GM12878 (cell line): ENCODE results near the gene FARS2. TPM values are rescaled to one million over a fixed set of nuclear protein-coding genes. Genes with fewer than 3 reads are reported as not detected.
A peak's percentile ranks its signal among the peaks of the same experiment; 100 is the strongest.

Experiments used
- ATAC-seq: fragments of 200-7000 bp; cut with Tn5 transposase; 3 replicates; pipeline ENCODE4 v1.9.1; 2020; ENCODE audit warnings: mild to moderate bottlenecking, moderate library complexity
- BruUV-seq: library from RNA; stranded (reverse); fragments of 400-500 nt; replicated peaks from 2 replicates; lab custom pipeline; 2021; lab: Mats Ljungman, UMichigan
- CTCF ChIA-PET: fragments of 300-600 bp; sonication (Branson Sonifier 250); formaldehyde crosslinking; extraction: SDS; loops from one replicate; lab custom pipeline; 2021; ENCODE audit warnings: inconsistent platforms; lab: Yijun Ruan, JAX
- POLR2A ChIA-PET: fragments of 350-600 bp; formaldehyde crosslinking; extraction: SDS; loops from one replicate; lab custom pipeline; 2021; ENCODE audit warnings: inconsistent platforms; lab: Charles Lee
- RAD21 ChIA-PET: fragments of 300-600 bp; sonication (Branson Sonifier 250); formaldehyde crosslinking; loops from one replicate; lab custom pipeline; 2023; ENCODE audit warnings: antibody characterized with exemption; ENCODE audit not compliant: unreplicated experiment; lab: Charles Lee
- SMC1A ChIA-PET: fragments of 300-600 bp; sonication (Branson Sonifier 250); formaldehyde crosslinking; loops from one replicate; lab custom pipeline; 2023; ENCODE audit not compliant: unreplicated experiment, uncharacterized antibody; lab: Charles Lee
- DNase-seq: peaks from one replicate; pipeline ENCODE4 v3.0.0-alpha.2; 2011; ENCODE audit warnings: low read depth, low spot score
- FAIRE-seq: peaks from 3 replicates; lab custom pipeline; 2011; peaks lifted over from hg19 to GRCh38; lab: Jason Lieb, UNC
- H2AFZ ChIP-seq: 2 replicates; pipeline ENCODE4 v1.6.0; 2011; ENCODE audit warnings: low read depth, low read length, control low read depth; ENCODE audit not compliant: control insufficient read depth
- H3K27ac ChIP-seq: 2 replicates; pipeline ENCODE4 v1.5.1; 2011; ENCODE audit warnings: control low read depth; ENCODE audit not compliant: control insufficient read depth, insufficient read depth
- H3K27me3 ChIP-seq, 2 experiments: replicated peaks in 1 of 2; 2 replicates each; pipeline versions ENCODE4 v1.6.0 to v1.6.1; 2011; ENCODE audit warnings: low read length in 1 of 2; ENCODE audit not compliant: control insufficient read depth in 2 of 2, insufficient read depth in 2 of 2
- H3K36me3 ChIP-seq, 2 experiments: 2 replicates each; pipeline ENCODE4 v1.5.1; 2011; ENCODE audit warnings: low read length in 1 of 2; ENCODE audit not compliant: control insufficient read depth in 2 of 2, insufficient read depth in 2 of 2
- H3K4me1 ChIP-seq: 2 replicates; pipeline ENCODE4 v1.6.1; 2011; ENCODE audit warnings: mild to moderate bottlenecking, low read length, moderate library complexity, mixed read lengths; ENCODE audit not compliant: control insufficient read depth, insufficient read depth
- H3K4me2 ChIP-seq: 2 replicates; pipeline ENCODE4 v1.6.0; 2011; ENCODE audit warnings: control low read depth; ENCODE audit not compliant: control insufficient read depth, insufficient read depth
- H3K4me3 ChIP-seq: fragments of 200-600 bp; sonication (generic); 2 replicates; pipeline ENCODE4 v1.5.1; 2016
- H3K79me2 ChIP-seq: 2 replicates; pipeline ENCODE4 v1.6.0; 2011; ENCODE audit warnings: low read length; ENCODE audit not compliant: control insufficient read depth, insufficient read depth
- H3K9ac ChIP-seq: 2 replicates; pipeline ENCODE4 v1.8.0; 2011; ENCODE audit warnings: low read length, control low read depth, mixed read lengths; ENCODE audit not compliant: control insufficient read depth, insufficient read depth
- H3K9me3 ChIP-seq: replicated peaks from 3 replicates; pipeline ENCODE4 v1.5.1; 2011; ENCODE audit warnings: mild to moderate bottlenecking, low read length; ENCODE audit not compliant: control insufficient read depth, insufficient read depth
- H4K20me1 ChIP-seq: 2 replicates; pipeline ENCODE4 v1.6.0; 2011; ENCODE audit not compliant: control insufficient read depth, insufficient read depth
- BCL11A ChIP-seq: IDR thresholded peaks from 2 replicates; pipeline ENCODE4 v1.6.1; 2011; ENCODE audit warnings: low read depth, low read length
- BRCA1 ChIP-seq: IDR thresholded peaks from 2 replicates; pipeline ENCODE4 v1.6.1; 2011; ENCODE audit warnings: low read depth, low read length, improper control_type of control experiment
- CEBPB ChIP-seq, 2 experiments: fragments of 150-350 bp in 1 of 2; IDR thresholded peaks; 2 replicates each; pipeline ENCODE4 v1.6.1; 2012 to 2014; ENCODE audit warnings: low read depth in 2 of 2, low read length in 2 of 2, borderline replicate concordance in 1 of 2, inconsistent platforms in 1 of 2
- EGR1 ChIP-seq, 2 experiments: IDR thresholded peaks; 1 replicate in 1 of 2; 2 replicates in 1 of 2; pipeline ENCODE4 v1.6.1; 2011 to 2012; ENCODE audit warnings: low read depth in 2 of 2, low read length in 2 of 2, borderline replicate concordance in 1 of 2, mild to moderate bottlenecking in 1 of 2, moderate library complexity in 1 of 2
- ESRRA ChIP-seq: IDR thresholded peaks from 2 replicates; pipeline ENCODE4 v1.6.1; 2012; ENCODE audit warnings: mild to moderate bottlenecking, low read length, improper control_type of control experiment
- GATAD2B ChIP-seq: fragments of 450-650 bp; conservative IDR thresholded peaks from 2 replicates; pipeline ENCODE4 v1.6.1; 2017; ENCODE audit warnings: low read depth, mild to moderate bottlenecking, moderate library complexity
- IKZF2 ChIP-seq, 2 experiments: fragments of 450-650 bp; IDR thresholded peaks; 2 replicates each; pipeline ENCODE4 v1.6.1; 2017; ENCODE audit warnings: mild to moderate bottlenecking in 2 of 2, moderate library complexity in 2 of 2
- KAT2A ChIP-seq: conservative IDR thresholded peaks from 2 replicates; pipeline ENCODE4 v1.6.1; 2011; ENCODE audit warnings: low read depth, low read length; ENCODE audit not compliant: control insufficient read depth
- MTA3 ChIP-seq: IDR thresholded peaks from 2 replicates; pipeline ENCODE4 v1.6.1; 2012; ENCODE audit warnings: low read length, inconsistent platforms, borderline replicate concordance
- NR2C1 ChIP-seq: fragments of 450-650 bp; IDR thresholded peaks from 2 replicates; pipeline ENCODE4 v1.6.1; 2017; ENCODE audit warnings: antibody characterized with exemption, mild to moderate bottlenecking, moderate library complexity
- RCOR1 ChIP-seq: conservative IDR thresholded peaks from 2 replicates; pipeline ENCODE4 v1.6.1; 2012; ENCODE audit warnings: low read depth, low read length, improper control_type of control experiment
- SREBF2 ChIP-seq: IDR thresholded peaks from 2 replicates; pipeline ENCODE4 v1.6.1; 2012; ENCODE audit warnings: mild to moderate bottlenecking, low read length
- SUPT20H ChIP-seq: IDR thresholded peaks from 2 replicates; pipeline ENCODE4 v1.6.1; 2011; ENCODE audit warnings: low read depth, mild to moderate bottlenecking, low read length, moderate library complexity, borderline replicate concordance; ENCODE audit not compliant: control insufficient read depth
- SUZ12 ChIP-seq: fragments of 200-600 bp; sonication (generic); IDR thresholded peaks from one replicate; pipeline ENCODE4 v1.6.1; 2018; ENCODE audit warnings: antibody characterized with exemption, mild to moderate bottlenecking; ENCODE audit not compliant: unreplicated experiment
- WGBS: methylation state at CpG from one replicate; pipeline ENCODE4 v1.1.6; 2016; ENCODE audit warnings: low lambda C conversion rate; ENCODE audit not compliant: insufficient replicate concordance, insufficient coverage; ENCODE audit errors: missing lambda C conversion rate; 5-methylcytosine and 5-hydroxymethylcytosine counted together
- in situ Hi-C: fragments of 300-500 bp; cut with MboI; formaldehyde crosslinking; loops from 9 replicates; pipeline ENCODE4 v1.14.3; 2018; ENCODE audit warnings: mixed read lengths
- intact Hi-C: fragments of 100-400 bp; cut with micrococcal nuclease; formaldehyde crosslinking; loops from one replicate; pipeline ENCODE4 v1.14.2; 2022; ENCODE audit not compliant: unreplicated experiment
- polyA plus RNA-seq, 11 experiments: library from polyadenylated mRNA; depleted of rRNA in 4 of 11; unstranded in 6 of 11; stranded (reverse) in 5 of 11; fragments of >200 nt; fragmentation: Nextera tagmentation in 4 of 11; fragmentation: Illumina TruSeq in 1 of 11; extraction: Ambion mirVana in 4 of 11; extraction: Trizol in 1 of 11; gene quantifications; 1 replicate in 1 of 11; 2 replicates in 10 of 11; pipeline versions ENCODE4 v1.2.1 to v1.2.3, GENCODE V29; 2011 to 2016; ENCODE audit warnings: inconsistent platforms in 2 of 11, missing spikeins in 2 of 11, low read depth in 1 of 11
- total RNA-seq, 4 experiments: library from RNA; depleted of rRNA in 3 of 4; stranded (reverse); fragments of >200 nt in 3 of 4; fragmentation: Illumina TruSeq in 1 of 4; extraction: Trizol in 1 of 4; gene quantifications; 2 replicates each; pipeline versions ENCODE4 v1.2.1 to v1.2.3, GENCODE V29; 2013 to 2021
- TF ChIP-seq, protein P1 (sequence below): IDR thresholded peaks from 2 replicates; pipeline ENCODE4 v1.6.1; 2011; ENCODE audit warnings: low read depth, mild to moderate bottlenecking, low read length, moderate library complexity, borderline replicate concordance; ENCODE audit errors: extremely low read depth
- TF ChIP-seq, protein P2 (sequence below), 3 experiments: IDR thresholded peaks in 2 of 3; conservative IDR thresholded peaks in 1 of 3; 2 replicates each; pipeline ENCODE4 v1.5.1; 2011; ENCODE audit warnings: low read depth in 3 of 3, low read length in 3 of 3, mild to moderate bottlenecking in 3 of 3, control low read depth in 2 of 3, moderate library complexity in 2 of 3, inconsistent platforms in 1 of 3, mixed read lengths in 1 of 3; ENCODE audit not compliant: control insufficient read depth in 2 of 3, insufficient read depth in 1 of 3; ENCODE audit errors: extremely low read depth in 1 of 3

The FARS2 gene
- total and polyA plus RNA-seq, 10 of the 15 experiments (the other 5 are each of a cell fraction or from before 2014, with no cell fraction given) = 16.8 to 46.7 (median 25.6) TPM

DNA sequence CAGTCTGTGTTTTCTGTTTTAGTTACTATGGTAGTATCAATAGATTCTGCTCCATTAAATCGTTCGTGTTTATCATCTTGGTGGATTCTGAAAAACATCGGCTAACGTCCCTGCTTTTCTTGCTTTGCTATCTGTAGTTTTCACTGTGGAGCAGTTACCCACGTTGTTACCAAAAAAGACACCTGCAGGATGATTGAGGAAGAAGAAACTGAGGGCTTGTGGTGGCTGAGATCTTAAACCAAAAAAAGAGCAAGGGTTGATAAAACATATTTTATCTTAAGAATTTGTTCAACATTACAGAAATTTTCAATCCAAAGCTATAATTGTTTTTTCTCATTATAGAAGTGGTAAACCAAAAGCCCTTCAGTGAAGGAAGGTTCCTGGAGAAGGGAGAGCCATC, 166.3 kb downstream of the FARS2 start:
- POLR2A ChIA-PET = no interaction called here
- RAD21 ChIA-PET = no interaction called here
- H3K4me3 ChIP-seq = no peak overlapping the region
- no peaks in the 10 kb centered on the region for H3K4me1 ChIP-seq
- DNase-seq = no peak
- peak overlapping the region; percentile 68 for H3K4me2 ChIP-seq
- H3K36me3 ChIP-seq = no peaks in the 10 kb centered on the region; a peak in 1 of 4 replicates
- no peaks in the 10 kb centered on the region for H3K79me2 ChIP-seq
- peak overlapping the region; percentile 20; the same call in 1 of the 2 replicates for H3K9ac ChIP-seq
- intact Hi-C loops = no loop called here
- no peaks in the 10 kb centered on the region for H4K20me1 ChIP-seq
- no TSS peak for BruUV-seq
- whole genome bisulfite sequencing = 66% methylated on average over 5 of the region's 5 CpGs
- in situ Hi-C loops = no loop called here
- no peak overlapping the region for H3K27ac ChIP-seq
- CTCF ChIA-PET = no interaction called here
- SMC1A ChIA-PET = no interaction called here
- ATAC-seq = no peak
- no peaks in the 10 kb centered on the region for H3K9me3 ChIP-seq
- no peaks in the 10 kb centered on the region for H3K27me3 ChIP-seq
- no peak for FAIRE-seq
- no peak for TF ChIP-seq EGR1 (IDR thresholded peaks at IDR 0.05; ENCODE audit: borderline replicate concordance in 1 of 2, low read depth in 2 of 2, low read length in 2 of 2)
- TF ChIP-seq, protein P1, sequence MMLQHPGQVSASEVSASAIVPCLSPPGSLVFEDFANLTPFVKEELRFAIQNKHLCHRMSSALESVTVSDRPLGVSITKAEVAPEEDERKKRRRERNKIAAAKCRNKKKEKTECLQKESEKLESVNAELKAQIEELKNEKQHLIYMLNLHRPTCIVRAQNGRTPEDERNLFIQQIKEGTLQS = no peak
- no peak for TF ChIP-seq KAT2A
- TF ChIP-seq BCL11A = no peak
- TF ChIP-seq MTA3 = no peak
- no peak for TF ChIP-seq ESRRA
- TF ChIP-seq BRCA1 = no peak
- TF ChIP-seq IKZF2 (IDR thresholded peaks at IDR 0.05) = no peak
- no peak for TF ChIP-seq SUZ12
- no peak for TF ChIP-seq GATAD2B
- TF ChIP-seq, protein P2, sequence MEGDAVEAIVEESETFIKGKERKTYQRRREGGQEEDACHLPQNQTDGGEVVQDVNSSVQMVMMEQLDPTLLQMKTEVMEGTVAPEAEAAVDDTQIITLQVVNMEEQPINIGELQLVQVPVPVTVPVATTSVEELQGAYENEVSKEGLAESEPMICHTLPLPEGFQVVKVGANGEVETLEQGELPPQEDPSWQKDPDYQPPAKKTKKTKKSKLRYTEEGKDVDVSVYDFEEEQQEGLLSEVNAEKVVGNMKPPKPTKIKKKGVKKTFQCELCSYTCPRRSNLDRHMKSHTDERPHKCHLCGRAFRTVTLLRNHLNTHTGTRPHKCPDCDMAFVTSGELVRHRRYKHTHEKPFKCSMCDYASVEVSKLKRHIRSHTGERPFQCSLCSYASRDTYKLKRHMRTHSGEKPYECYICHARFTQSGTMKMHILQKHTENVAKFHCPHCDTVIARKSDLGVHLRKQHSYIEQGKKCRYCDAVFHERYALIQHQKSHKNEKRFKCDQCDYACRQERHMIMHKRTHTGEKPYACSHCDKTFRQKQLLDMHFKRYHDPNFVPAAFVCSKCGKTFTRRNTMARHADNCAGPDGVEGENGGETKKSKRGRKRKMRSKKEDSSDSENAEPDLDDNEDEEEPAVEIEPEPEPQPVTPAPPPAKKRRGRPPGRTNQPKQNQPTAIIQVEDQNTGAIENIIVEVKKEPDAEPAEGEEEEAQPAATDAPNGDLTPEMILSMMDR (IDR thresholded peaks at IDR 0.05 in 2 of 3, conservative IDR thresholded peaks at IDR 0.05 in 1 of 3; ENCODE audit: control insufficient read depth in 2 of 3, extremely low read depth in 1 of 3, insufficient read depth in 1 of 3, low read depth in 3 of 3, low read length in 3 of 3) = no peak
- TF ChIP-seq SUPT20H = no peak
- no peak for TF ChIP-seq CEBPB (IDR thresholded peaks at IDR 0.05; ENCODE audit: borderline replicate concordance in 1 of 2, low read depth in 2 of 2, low read length in 2 of 2)
- no peak for TF ChIP-seq NR2C1
- TF ChIP-seq SREBF2 = no peak
- no peak for TF ChIP-seq RCOR1
- TF ChIP-seq, all 136 proteins: peak for 0
- H2AFZ ChIP-seq = peak overlapping the region; percentile 60
